Measurements from ENCODE around the gene KRTAP1-4. TPM values are rescaled to one million over a fixed set of nuclear protein-coding genes. Genes with fewer than 3 reads are reported as not detected.

Gene KRTAP1-4
- total and polyA plus RNA-seq, 2 of the 8 experiments (the other 6 are each of a cell fraction or from before 2014, with no cell fraction given), result not detected

- TF ChIP-seq EZH2 (IDR thresholded peaks at IDR 0.05; ENCODE audit: low read depth, low read length, severe bottlenecking), result no peak
- no peak for TF ChIP-seq ZNF274 (IDR thresholded peaks at IDR 0.05; ENCODE audit: borderline replicate concordance, extremely low read depth, low read length)
- no peak for TF ChIP-seq SP2 (IDR thresholded peaks at IDR 0.05; ENCODE audit: low read length)
- TF ChIP-seq TCF12 (IDR thresholded peaks at IDR 0.05; ENCODE audit: low read depth, low read length), result no peak
- no peak for TF ChIP-seq MAFK (IDR thresholded peaks at IDR 0.05; ENCODE audit: low read depth, low read length)
- no peak for TF ChIP-seq TAF1 (IDR thresholded peaks at IDR 0.05; ENCODE audit: low read depth, low read length)
- no peak for TF ChIP-seq RAD21 (IDR thresholded peaks at IDR 0.05 in 1 of 2, conservative IDR thresholded peaks at IDR 0.05 in 1 of 2; ENCODE audit: low read depth in 2 of 2, low read length in 2 of 2)
- no peak for TF ChIP-seq CREB1 (IDR thresholded peaks at IDR 0.05)
Observed at GRCh38 chr17:40984226-40984625, 45.8 kb downstream of the KRTAP1-4 start, which contains the start of gene KRT40 (continued).

Data from H1 (cell line).